H1 (cell line): ENCODE results near the gene INPP4A. TPM values are rescaled to one million over a fixed set of nuclear protein-coding genes. Genes with fewer than 3 reads are reported as not detected.

Experiments used
- CTCF ChIA-PET: fragments of 300-600 bp; sonication (Branson Sonifier 250); formaldehyde crosslinking; loops from one replicate; lab custom pipeline; 2021; ENCODE audit not compliant: partially characterized antibody; lab: Charles Lee
- POLR2A ChIA-PET: fragments of 300-600 bp; sonication (Branson Sonifier 250); formaldehyde crosslinking; loops from one replicate; lab custom pipeline; 2021; ENCODE audit warnings: inconsistent platforms; ENCODE audit not compliant: partially characterized antibody; lab: Charles Lee
- DNase-seq, 2 experiments: peaks; one replicate each; pipeline versions ENCODE4 v3.0.0 to v3.0.0-alpha.2; 2010 to 2022; ENCODE audit warnings: low spot score in 2 of 2, low read depth in 1 of 2, mixed read lengths in 1 of 2
- FAIRE-seq: peaks from 2 replicates; lab custom pipeline; 2011; peaks lifted over from hg19 to GRCh38; lab: Jason Lieb, UNC
- H2AFZ ChIP-seq: 2 replicates; pipeline ENCODE4 v1.8.1; 2012; ENCODE audit warnings: low read length, inconsistent platforms
- H2AK5ac ChIP-seq: 2 replicates; pipeline ENCODE4 v1.6.1; 2013; ENCODE audit warnings: low read depth, low read length
- H2BK120ac ChIP-seq: replicated peaks from 2 replicates; pipeline ENCODE3; 2013; ENCODE audit warnings: low read depth, low read length, inconsistent platforms
- H2BK12ac ChIP-seq: 2 replicates; pipeline ENCODE4 v1.6.1; 2013; ENCODE audit warnings: low read depth, low read length
- H2BK15ac ChIP-seq: 2 replicates; pipeline ENCODE4 v1.6.1; 2013; ENCODE audit warnings: low read length
- H2BK20ac ChIP-seq: 2 replicates; pipeline ENCODE4 v1.6.1; 2013; ENCODE audit warnings: low read length
- H2BK5ac ChIP-seq: 2 replicates; pipeline ENCODE4 v1.6.1; 2013; ENCODE audit warnings: low read depth, low read length
- H3K14ac ChIP-seq: 2 replicates; pipeline ENCODE4 v1.6.1; 2013; ENCODE audit warnings: inconsistent platforms; ENCODE audit not compliant: insufficient read length
- H3K18ac ChIP-seq: 2 replicates; pipeline ENCODE4 v1.6.1; 2013; ENCODE audit warnings: low read length; ENCODE audit errors: extremely low read depth
- H3K23ac ChIP-seq: 2 replicates; pipeline ENCODE4 v1.6.1; 2013; ENCODE audit warnings: inconsistent platforms; ENCODE audit not compliant: insufficient read length
- H3K23me2 ChIP-seq: 2 replicates; pipeline ENCODE4 v1.6.1; 2013; ENCODE audit warnings: low read depth, low read length
- H3K27ac ChIP-seq: 2 replicates; pipeline ENCODE4 v1.6.1; 2011; ENCODE audit warnings: low read depth, low read length, inconsistent platforms
- H3K27me3 ChIP-seq, 4 experiments: replicated peaks in 1 of 4; 1 replicate in 1 of 4; 2 replicates in 3 of 4; pipeline versions ENCODE4 v1.6.1 to v1.8.1; 2011 to 2013; ENCODE audit warnings: low read length in 3 of 4, mild to moderate bottlenecking in 3 of 4, inconsistent platforms in 2 of 4, mixed read lengths in 2 of 4, moderate library complexity in 1 of 4; ENCODE audit not compliant: control insufficient read depth in 3 of 4, insufficient read depth in 3 of 4; ENCODE audit errors: extremely low read depth in 1 of 4
- H3K36me3 ChIP-seq, 4 experiments: 2 replicates each; pipeline versions ENCODE4 v1.6.1 to v1.8.1; 2011 to 2013; ENCODE audit warnings: mild to moderate bottlenecking in 4 of 4, low read length in 3 of 4, moderate library complexity in 2 of 4, control low read depth in 1 of 4, inconsistent platforms in 1 of 4; ENCODE audit not compliant: insufficient read depth in 4 of 4, control insufficient read depth in 2 of 4
- H3K4ac ChIP-seq: replicated peaks from 2 replicates; pipeline ENCODE3; 2013; ENCODE audit warnings: low read length, low read depth, mixed read lengths, inconsistent platforms; ENCODE audit not compliant: insufficient read length
- H3K4me1 ChIP-seq, 4 experiments: replicated peaks in 1 of 4; 1 replicate in 1 of 4; 2 replicates in 3 of 4; pipeline versions ENCODE4 v1.6.1 to v1.8.1; 2011 to 2013; ENCODE audit warnings: low read length in 3 of 4, inconsistent platforms in 2 of 4, mixed read lengths in 1 of 4; ENCODE audit not compliant: insufficient read depth in 4 of 4, control insufficient read depth in 3 of 4
- H3K4me2 ChIP-seq, 2 experiments: 2 replicates each; pipeline versions ENCODE4 v1.6.1 to v1.8.1; 2011 to 2013; ENCODE audit warnings: low read depth in 2 of 2, low read length in 2 of 2, control low read depth in 1 of 2, inconsistent platforms in 1 of 2, mild to moderate bottlenecking in 1 of 2; ENCODE audit not compliant: insufficient read depth in 1 of 2
- H3K4me3 ChIP-seq, 4 experiments: fragments of 200-600, 300-600 bp in 1 of 4; sonication (generic), shearing (Covaris generic), sonication (Bioruptor Twin) in 1 of 4; 2 replicates each; pipeline versions ENCODE4 v1.5.1 to v1.8.1; 2011 to 2016; ENCODE audit warnings: low read length in 4 of 4, low read depth in 3 of 4, control low read depth in 2 of 4, inconsistent platforms in 2 of 4, mild to moderate bottlenecking in 2 of 4, mixed read lengths in 1 of 4, moderate library complexity in 1 of 4; ENCODE audit not compliant: insufficient read depth in 2 of 4; ENCODE audit errors: extremely low read depth in 1 of 4
- H3K56ac ChIP-seq: replicated peaks from 2 replicates; pipeline ENCODE3; 2013; ENCODE audit warnings: low read depth, mild to moderate bottlenecking, mixed read lengths, low read length, inconsistent platforms; ENCODE audit not compliant: insufficient read length
- H3K79me1 ChIP-seq: 2 replicates; pipeline ENCODE4 v1.6.1; 2013; ENCODE audit warnings: low read depth, low read length, control low read depth
- H3K79me2 ChIP-seq, 2 experiments: 2 replicates each; pipeline versions ENCODE4 v1.6.1 to v1.8.1; 2012 to 2013; ENCODE audit warnings: low read length in 2 of 2, mild to moderate bottlenecking in 2 of 2, inconsistent platforms in 1 of 2; ENCODE audit not compliant: insufficient read depth in 2 of 2, control insufficient read depth in 1 of 2
- H3K9ac ChIP-seq, 4 experiments: replicated peaks in 1 of 4; 1 replicate in 1 of 4; 2 replicates in 3 of 4; pipeline versions ENCODE4 v1.6.1 to v1.8.1; 2011 to 2013; ENCODE audit warnings: low read depth in 3 of 4, low read length in 3 of 4, control low read depth in 2 of 4, mild to moderate bottlenecking in 2 of 4, moderate library complexity in 2 of 4, inconsistent platforms in 1 of 4; ENCODE audit errors: extremely low read depth in 1 of 4
- H3K9me3 ChIP-seq, 2 experiments: 2 replicates each; pipeline versions ENCODE4 v1.6.1 to v1.8.1; 2012 to 2013; ENCODE audit warnings: mild to moderate bottlenecking in 2 of 2, moderate library complexity in 2 of 2, control low read depth in 1 of 2, inconsistent platforms in 1 of 2, low read depth in 1 of 2, low read length in 1 of 2, mixed read lengths in 1 of 2; ENCODE audit not compliant: insufficient read depth in 2 of 2
- H4K20me1 ChIP-seq, 2 experiments: replicated peaks in 1 of 2; 2 replicates each; pipeline versions ENCODE3 to v1.8.1; 2011 to 2013; ENCODE audit warnings: inconsistent platforms in 2 of 2, low read length in 2 of 2, mild to moderate bottlenecking in 1 of 2; ENCODE audit not compliant: insufficient read depth in 2 of 2, control insufficient read depth in 1 of 2
- H4K5ac ChIP-seq: 2 replicates; pipeline ENCODE4 v1.6.1; 2013; ENCODE audit warnings: low read length, low read depth, mixed read lengths, inconsistent platforms; ENCODE audit not compliant: insufficient read length
- H4K8ac ChIP-seq: 2 replicates; pipeline ENCODE4 v1.8.0; 2013; ENCODE audit warnings: mild to moderate bottlenecking, moderate library complexity, low read length, inconsistent platforms; ENCODE audit not compliant: insufficient read depth; ENCODE audit errors: extremely low read depth
- H4K91ac ChIP-seq: replicated peaks from 2 replicates; pipeline ENCODE3; 2013; ENCODE audit warnings: low read length, mixed read lengths, inconsistent platforms; ENCODE audit not compliant: insufficient read length
- RAD21 ChIP-seq, 2 experiments: IDR thresholded peaks in 1 of 2; conservative IDR thresholded peaks in 1 of 2; 2 replicates each; pipeline ENCODE4 v1.6.1; 2011; ENCODE audit warnings: low read depth in 2 of 2, low read length in 2 of 2, improper control_type of control experiment in 1 of 2, inconsistent platforms in 1 of 2, mild to moderate bottlenecking in 1 of 2, moderate library complexity in 1 of 2
- SP2 ChIP-seq: IDR thresholded peaks from 2 replicates; pipeline ENCODE4 v1.6.1; 2012; ENCODE audit warnings: mild to moderate bottlenecking, low read length, inconsistent platforms
- SUZ12 ChIP-seq: fragments of 200-600 bp; sonication (generic); IDR thresholded peaks from 2 replicates; pipeline ENCODE4 v1.6.1; 2012; ENCODE audit warnings: mild to moderate bottlenecking, inconsistent platforms, low read length, moderate library complexity, mixed read lengths
- WGBS, 2 experiments: shearing (Covaris generic) in 1 of 2; methylation state at CpG; one replicate each; pipeline versions ENCODE4 v1.1.6 to v1.1.7; 2013 to 2015; ENCODE audit warnings: low lambda C conversion rate in 2 of 2, mixed read lengths in 2 of 2, inconsistent platforms in 1 of 2, low coverage in 1 of 2, missing lambda C conversion rate in 1 of 2; ENCODE audit not compliant: insufficient replicate concordance in 2 of 2, insufficient coverage in 1 of 2, insufficient read length in 1 of 2; ENCODE audit errors: extremely low coverage in 1 of 2, missing lambda C conversion rate in 1 of 2; 5-methylcytosine and 5-hydroxymethylcytosine counted together
- polyA plus RNA-seq, 7 experiments: library from polyadenylated mRNA; depleted of rRNA in 3 of 7; stranded (reverse) in 5 of 7; unstranded in 2 of 7; fragments of >200 nt in 5 of 7; fragments of 200-250 nt in 2 of 7; gene quantifications; 1 replicate in 5 of 7; 2 replicates in 1 of 7; 4 replicates in 1 of 7; pipeline versions ENCODE4 v1.2.1 to v1.2.3, GENCODE V29; 2011 to 2013; ENCODE audit warnings: missing spikeins in 2 of 7, mixed read lengths in 2 of 7
- total RNA-seq: library from RNA; stranded (reverse); fragmentation: NEBNext Ultra II Directional; extraction: Animal tissue kit (Norgen Biotek cat#: 25700); gene quantifications from 2 replicates; pipeline ENCODE4 v1.2.1, GENCODE V29; 2021

INPP4A gene
- total and polyA plus RNA-seq, 2 of the 8 experiments (the other 6 are each of a cell fraction or from before 2014, with no cell fraction given), result 25.6 to 34.3 TPM

- H4K91ac ChIP-seq, result no peak overlapping the region
- no peak overlapping the region for H3K14ac ChIP-seq
- H3K9me3 ChIP-seq, result no peaks in the 10 kb centered on the region
- ChIA-PET CTCF (interaction anchor here (0.8 to 4.6 kb wide), 6 partner anchors 14 to 196 kb away, joined by 3 to 26 read pairs (median 4); no protein-coding TSS in a partner anchor), POLR2A (no interaction called here)
- H2BK15ac ChIP-seq, result no peak overlapping the region
- H3K56ac ChIP-seq, result no peak overlapping the region
- H3K79me1 ChIP-seq, result no peaks in the 10 kb centered on the region
- no peak overlapping the region for H2AFZ ChIP-seq
- H2AK5ac ChIP-seq, result no peak overlapping the region
- H3K4me1 ChIP-seq, result no peaks in the 10 kb centered on the region
- no peaks in the 10 kb centered on the region for H3K27me3 ChIP-seq
- H4K8ac ChIP-seq, result no peak overlapping the region
- no peak overlapping the region for H3K4me2 ChIP-seq
- WGBS, 2 experiments, result 97% methylated on average over 10 of the region's 10 CpGs; no CpG with 5 or more reads in 1 of the 2 experiments
- H3K18ac ChIP-seq, result no peak overlapping the region
- no peak overlapping the region for H3K9ac ChIP-seq
- FAIRE-seq (no peak), DNase-seq (no peak)
- no peak for TF ChIP-seq SP2
- no peak for TF ChIP-seq SUZ12
- TF ChIP-seq RAD21 (IDR thresholded peaks at IDR 0.05 in 1 of 2, conservative IDR thresholded peaks at IDR 0.05 in 1 of 2; ENCODE audit: low read depth in 2 of 2, low read length in 2 of 2), result no peak
- no peak overlapping the region for H2BK120ac ChIP-seq
- peaks cover 0 to 17% (median 8%) of the 10 kb centered on the region in 4 experiments; a peak in 6 of 8 replicates for H3K36me3 ChIP-seq
- H3K23me2 ChIP-seq, result no peaks in the 10 kb centered on the region
- H3K4me3 ChIP-seq, result no peak overlapping the region
- H3K4ac ChIP-seq, result no peak overlapping the region
- peaks cover 2 to 3% of the 10 kb centered on the region in 2 experiments for H4K20me1 ChIP-seq
- no peaks in the 10 kb centered on the region for H3K79me2 ChIP-seq
- no peak overlapping the region for H4K5ac ChIP-seq
- no peak overlapping the region for H2BK5ac ChIP-seq
- no peak overlapping the region for H3K27ac ChIP-seq
- H2BK20ac ChIP-seq, result no peak overlapping the region
- H3K23ac ChIP-seq, result no peak overlapping the region
- no peak overlapping the region for H2BK12ac ChIP-seq
Measured at GRCh38 chr2:98585386-98585785, 140.7 kb downstream of the INPP4A start.
